HG03139 (cell line): Measurements from ENCODE around the gene TKFC.

ENCODE experiments used
- ATAC-seq: cut with Tn5 transposase; IDR thresholded peaks from one replicate; pipeline ENCODE4 v1.9.1; 2021; ENCODE audit not compliant: unreplicated experiment

Gene TKFC

GRCh38 chr11:61343792-61344745, 11.0 kb downstream of the TKFC start:
- ATAC-seq: no peak

- no peak for ATAC-seq
Measured at GRCh38 chr11:61345170-61345610, 12.2 kb downstream of the TKFC start.

DNA sequence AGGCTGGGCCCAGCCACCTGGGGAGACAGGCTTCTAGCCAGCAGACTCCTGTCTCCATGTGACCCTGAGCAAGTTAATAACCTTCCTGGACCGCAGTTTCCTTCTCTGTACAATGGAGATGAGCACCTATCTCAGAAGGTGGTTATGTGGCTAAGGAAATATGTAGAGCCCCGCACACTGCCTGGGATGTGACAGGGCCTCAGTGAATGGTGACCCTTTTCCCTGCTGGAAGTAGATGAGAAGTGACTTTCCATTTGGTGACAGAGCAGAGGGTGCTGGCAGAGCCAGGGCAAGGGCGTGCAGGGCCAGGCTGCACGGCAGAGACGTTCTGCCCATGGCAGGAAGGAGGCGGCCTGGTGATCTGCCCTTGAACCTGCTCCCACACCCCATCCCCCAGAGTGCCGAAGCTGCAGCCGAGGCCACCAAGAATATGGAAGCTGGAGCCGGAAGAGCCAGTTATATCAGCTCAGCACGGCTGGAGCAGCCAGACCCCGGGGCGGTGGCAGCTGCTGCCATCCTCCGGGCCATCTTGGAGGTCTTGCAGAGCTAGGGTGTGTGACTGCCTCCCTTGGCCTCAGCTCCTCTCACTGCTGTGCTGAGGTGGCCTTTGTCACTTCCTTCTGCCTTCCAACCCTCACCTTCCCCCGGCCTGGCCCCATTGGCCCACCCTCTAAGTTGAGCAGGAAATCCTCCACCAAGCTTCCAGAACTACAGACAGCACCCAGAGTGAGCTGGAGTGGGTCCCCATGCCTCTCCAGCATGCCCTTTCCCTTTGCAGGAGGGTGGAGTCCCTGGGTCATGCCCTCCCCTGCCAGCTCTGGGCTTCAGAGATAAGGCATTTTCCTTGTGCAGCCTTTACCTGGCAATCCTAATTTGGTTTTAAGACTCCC, 13.2 kb downstream of the TKFC start:
- ATAC-seq: no peak

DNA sequence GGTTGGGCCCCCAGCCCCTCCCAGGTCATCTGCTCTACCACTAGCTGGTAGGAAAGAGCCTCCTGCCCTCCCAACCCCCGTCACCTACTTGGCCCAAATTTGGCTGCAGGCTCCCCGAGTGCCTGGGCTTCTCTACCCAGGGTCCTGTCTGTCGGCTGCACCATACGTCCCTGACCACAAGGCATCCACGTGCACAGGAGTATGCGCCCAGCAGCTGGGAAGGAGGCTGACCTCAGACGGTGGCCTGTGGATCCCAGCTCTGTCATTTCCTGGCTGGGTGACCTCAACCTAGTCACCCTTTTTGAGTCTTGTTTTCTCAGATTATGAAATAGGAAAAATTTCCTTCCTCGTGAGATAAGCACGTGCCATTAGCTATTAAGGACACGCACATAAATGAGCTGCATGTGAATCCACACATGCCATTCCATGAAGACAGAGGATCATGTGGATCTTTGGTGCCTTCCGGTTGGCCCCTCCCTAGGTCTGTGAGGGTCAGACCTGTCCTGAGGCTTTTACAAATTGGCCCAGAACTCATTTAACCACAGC, 15.0 kb downstream of the TKFC start:
- no peak for ATAC-seq

DNA sequence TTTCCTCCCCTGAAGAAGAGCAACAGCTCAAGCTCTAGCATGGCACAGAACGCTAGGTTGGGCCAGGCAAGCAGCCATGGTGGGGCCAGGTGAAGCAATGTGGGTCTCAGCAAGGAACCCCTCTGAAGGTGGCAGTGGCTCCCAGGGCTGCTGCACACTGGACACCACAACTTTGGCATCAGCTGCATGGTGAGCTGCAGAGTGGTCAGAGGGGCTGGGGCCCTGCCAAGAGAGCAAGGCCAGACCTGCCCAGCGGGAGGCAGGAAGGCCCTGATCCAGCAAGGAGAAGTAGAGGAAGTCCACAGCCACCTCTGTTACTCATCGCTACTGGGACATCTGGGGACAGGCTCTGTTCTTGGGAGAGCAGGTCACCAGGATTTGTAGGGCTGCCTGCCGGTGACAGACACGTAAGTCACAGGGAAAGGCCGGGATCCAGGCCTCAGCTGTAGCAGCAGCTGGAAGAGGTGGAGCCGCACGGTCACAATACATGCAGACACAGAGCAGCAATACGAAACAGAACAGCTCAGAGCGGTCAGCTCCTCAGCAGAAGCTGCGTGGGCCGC, 16.2 kb downstream of the TKFC start:
- ATAC-seq: no peak

DNA sequence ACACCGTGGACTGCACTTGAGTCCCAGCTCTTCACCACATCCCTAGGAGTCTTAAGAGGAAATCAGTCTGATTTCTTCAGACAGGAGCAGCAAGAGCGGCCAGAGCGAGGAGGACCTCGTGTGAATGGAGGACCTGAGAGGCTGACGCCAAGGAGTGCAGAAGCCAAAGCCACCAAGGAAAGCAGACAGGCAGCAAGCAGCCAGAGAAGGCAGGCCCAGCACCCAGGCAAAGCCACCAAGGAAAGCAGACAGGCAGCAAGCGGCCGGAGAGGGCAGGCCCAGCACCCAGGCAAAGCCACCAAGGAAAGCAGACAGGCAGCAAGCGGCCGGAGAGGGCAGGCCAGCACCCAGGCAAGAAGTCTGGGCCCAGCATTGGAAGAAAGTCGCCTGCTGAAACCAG, 16.9 kb downstream of the TKFC start:
- ATAC-seq: no peak

DNA sequence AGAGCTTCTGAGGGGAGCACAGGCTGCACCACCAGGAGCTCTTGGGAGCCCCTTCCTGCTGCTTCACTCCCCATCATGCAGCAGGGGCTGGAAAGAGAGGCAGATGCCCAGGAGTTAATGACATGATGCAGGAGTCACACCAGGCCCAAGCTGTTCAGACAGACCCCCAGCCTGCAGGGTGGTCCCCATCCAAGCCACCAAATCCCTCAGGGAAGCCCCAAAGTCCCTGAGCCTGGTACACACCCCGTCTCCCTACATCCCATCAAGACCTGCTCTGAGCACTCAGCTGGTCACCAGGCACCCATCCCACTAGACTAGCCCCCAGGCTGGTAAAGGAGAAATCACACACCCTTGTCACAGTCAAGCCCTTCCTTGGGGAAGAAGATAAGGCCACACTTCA, 17.3 kb downstream of the TKFC start:
- no peak for ATAC-seq

GRCh38 chr11:61350803-61351202, 17.8 kb downstream of the TKFC start:
- no peak for ATAC-seq

GRCh38 chr11:61352038-61352437, 19.0 kb downstream of the TKFC start:
- ATAC-seq: no peak

DNA sequence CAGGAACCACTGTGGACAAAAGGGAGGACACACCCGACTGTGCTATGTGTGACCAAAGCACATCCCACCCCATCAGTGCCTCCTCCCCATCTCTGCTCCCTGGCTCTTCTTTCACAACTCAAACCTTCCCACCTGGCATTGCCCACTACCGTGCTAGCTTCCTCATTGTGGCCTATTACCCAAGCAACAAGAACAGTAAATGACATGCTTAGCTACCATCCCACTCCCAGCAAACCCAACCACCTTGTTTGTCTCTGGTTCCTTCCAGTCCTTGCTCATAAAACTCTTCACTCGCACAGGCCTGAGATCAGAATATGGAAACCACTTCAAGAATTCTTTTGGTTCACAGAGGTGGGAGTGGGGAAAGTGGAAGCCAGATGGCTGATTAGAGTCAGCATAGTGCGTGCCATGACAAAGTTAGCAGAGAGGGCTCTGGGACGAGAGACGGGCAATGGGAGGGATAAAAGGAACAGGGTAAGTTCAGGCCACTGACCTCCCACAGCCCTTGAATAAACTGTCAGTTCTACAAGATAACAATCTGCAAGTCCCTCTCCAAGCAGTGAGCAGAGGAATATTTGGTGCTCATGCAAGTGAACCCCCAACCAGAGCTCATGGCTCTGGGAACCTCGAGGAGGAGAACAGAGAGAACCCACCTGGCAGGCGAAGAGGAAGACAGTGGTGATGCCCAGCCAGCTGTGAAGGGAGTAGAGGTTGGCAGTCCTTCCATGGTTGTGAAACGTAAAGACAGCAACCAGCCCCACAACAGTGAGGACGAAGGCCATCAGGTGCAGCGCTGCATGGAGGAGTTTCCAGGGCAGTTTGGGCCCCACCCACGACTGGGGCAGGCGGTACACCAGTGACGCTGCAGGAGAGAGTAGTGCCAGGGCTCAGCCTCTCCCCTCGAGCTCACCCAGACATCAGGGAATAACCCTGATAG, 20.4 kb downstream of the TKFC start:
- ATAC-seq: no peak

DNA sequence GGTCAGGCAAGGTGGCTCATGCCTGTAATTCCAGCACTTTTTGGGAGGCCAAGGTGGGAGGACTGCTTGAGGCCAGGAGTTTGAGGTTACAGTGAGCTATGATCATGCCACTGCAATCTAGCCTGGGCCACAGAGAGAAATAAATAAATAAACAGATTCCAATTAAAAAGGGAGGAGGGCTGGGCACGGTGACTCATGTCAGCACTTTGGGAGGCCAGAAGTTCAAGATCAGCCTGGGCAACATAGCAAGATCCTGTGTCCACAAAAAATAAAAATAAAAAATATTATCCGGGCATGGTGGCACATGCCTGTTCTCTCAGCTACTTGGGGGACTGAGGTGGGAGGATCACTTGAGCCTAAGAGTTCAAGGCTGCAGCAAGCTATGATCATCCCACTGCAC, 21.2 kb downstream of the TKFC start:
- ATAC-seq: no peak

GRCh38 chr11:61356706-61357105, 23.7 kb downstream of the TKFC start:
- ATAC-seq: no peak

GRCh38 chr11:61357233-61357893, 24.3 kb downstream of the TKFC start:
- ATAC-seq: peak; percentile 44

DNA sequence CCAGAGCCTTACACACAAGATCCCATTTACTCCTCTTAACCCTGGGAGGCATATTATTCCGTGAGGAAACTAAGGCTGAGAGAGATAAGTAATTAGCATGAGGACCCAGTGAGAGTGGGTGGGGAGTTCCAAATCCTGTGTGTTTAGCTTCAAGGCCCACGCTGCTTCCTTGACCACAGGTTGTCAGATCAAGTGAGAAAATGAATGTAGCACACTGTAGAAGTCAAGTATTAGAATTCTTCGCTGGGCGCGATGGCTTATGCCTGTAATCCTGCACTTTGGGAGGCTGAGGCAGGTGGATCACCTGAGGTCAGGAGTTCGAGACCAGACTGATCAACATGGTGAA, 24.8 kb downstream of the TKFC start:
- ATAC-seq: no peak

DNA sequence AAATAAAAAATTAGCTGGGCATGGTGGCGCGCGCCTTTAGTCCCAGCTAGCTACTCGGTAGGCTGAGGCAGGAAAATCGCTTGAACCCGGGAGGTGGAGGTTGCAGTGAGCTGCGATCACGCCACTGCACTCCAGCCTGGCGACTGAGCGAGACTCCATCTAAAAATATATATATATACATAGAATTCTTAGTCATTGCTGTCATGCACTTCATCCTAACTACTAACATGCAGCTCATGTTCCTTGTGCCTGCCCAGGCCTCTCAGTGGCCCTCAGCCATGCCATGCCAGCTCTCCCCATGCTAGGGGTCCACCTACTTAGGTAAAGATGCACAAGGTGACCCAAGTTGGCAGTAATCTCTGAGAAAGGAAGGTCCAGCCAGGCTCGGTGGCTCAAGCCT, 25.5 kb downstream of the TKFC start:
- ATAC-seq: no peak

DNA sequence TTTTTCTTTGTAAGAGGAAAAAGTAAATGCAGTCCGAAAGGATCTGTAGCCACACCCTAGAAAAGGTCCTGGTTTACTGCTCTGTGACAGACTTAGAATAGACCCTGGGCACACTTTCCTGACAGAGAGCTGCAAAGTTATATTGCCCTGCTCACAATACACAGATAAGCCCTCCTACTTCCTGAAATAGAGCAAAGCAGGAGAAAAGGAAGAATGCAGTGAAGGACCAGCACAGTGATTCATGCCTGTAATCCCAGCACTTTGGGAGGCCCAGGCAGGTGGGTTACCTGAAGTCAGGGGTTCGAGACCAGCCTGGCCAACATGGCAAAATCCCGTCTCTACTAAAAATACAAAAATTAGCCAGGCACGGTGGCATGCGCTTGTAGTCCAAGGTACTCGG, 26.5 kb downstream of the TKFC start:
- ATAC-seq: no peak

GRCh38 chr11:61361237-61361740, 28.3 kb downstream of the TKFC start:
- ATAC-seq: no peak

GRCh38 chr11:61361741-61362541, 28.9 kb downstream of the TKFC start, which contains the start of the genes CYB561A3 and TMEM138:
TSS of gene CYB561A3 (minus strand) at chr11:61361882. CDS start at chr11:61356713, 5,169 bp downstream.
TSS of gene TMEM138 (plus strand) at chr11:61362374. CDS start at chr11:61364391, 2,017 bp downstream.
- ATAC-seq: peak; percentile 76

GRCh38 chr11:61362542-61362875, 29.5 kb downstream of the TKFC start:
- no peak for ATAC-seq
